HepG2 (cell line): ENCODE results near the gene NKAIN2. TPM values are rescaled to one million over a fixed set of nuclear protein-coding genes. Genes with fewer than 3 reads are reported as not detected.

Experiments used
- ATAC-seq: fragments of 200-7000 bp; cut with Tn5 transposase; 3 replicates; pipeline ENCODE4 v1.9.1; 2020; ENCODE audit warnings: mild to moderate bottlenecking, moderate library complexity
- BruUV-seq: library from RNA; stranded (reverse); fragments of 400-500 nt; replicated peaks from 2 replicates; lab custom pipeline; 2021; lab: Mats Ljungman, UMichigan
- CTCF ChIA-PET: fragments of 300-600 bp; formaldehyde crosslinking; extraction: SDS; loops from one replicate; lab custom pipeline; 2021; ENCODE audit warnings: low total read pairs, inconsistent platforms, low intra/inter-chr PET ratio; lab: Yijun Ruan, JAX
- POLR2A ChIA-PET: fragments of 350-600 bp; sonication (Branson Sonifier 250); formaldehyde crosslinking; loops from one replicate; lab custom pipeline; 2020; ENCODE audit warnings: antibody characterized with exemption, inconsistent platforms; lab: Yijun Ruan, JAX
- DNase-seq: peaks from one replicate; pipeline ENCODE4 v3.0.0-alpha.2; 2015; ENCODE audit warnings: low spot score
- FAIRE-seq: peaks from 3 replicates; lab custom pipeline; 2011; peaks lifted over from hg19 to GRCh38; lab: Jason Lieb, UNC
- H2AFZ ChIP-seq: one replicate; pipeline ENCODE4 v1.6.1; 2011; ENCODE audit warnings: low read length, inconsistent platforms
- H3K27ac ChIP-seq: fragments of 300-600 bp; 3 replicates; pipeline ENCODE4 v1.8.0; 2011; ENCODE audit warnings: mixed run types, mild to moderate bottlenecking, mixed read lengths, low read length, inconsistent platforms; ENCODE audit not compliant: insufficient read depth; ENCODE audit errors: extremely low read length
- H3K27me3 ChIP-seq, 2 experiments: fragments of 200-600 bp in 1 of 2; 2 replicates in 1 of 2; 3 replicates in 1 of 2; pipeline versions ENCODE4 v1.6.0 to v1.8.0; 2011; ENCODE audit warnings: low read length in 2 of 2, mild to moderate bottlenecking in 2 of 2, moderate library complexity in 2 of 2, inconsistent platforms in 1 of 2; ENCODE audit not compliant: insufficient read depth in 2 of 2, control insufficient read depth in 1 of 2
- H3K36me3 ChIP-seq, 2 experiments: fragments of 200-600 bp in 1 of 2; replicated peaks in 1 of 2; 2 replicates in 1 of 2; 3 replicates in 1 of 2; pipeline versions ENCODE4 v1.5.1 to v1.8.0; 2011; ENCODE audit warnings: low read length in 2 of 2, inconsistent platforms in 1 of 2; ENCODE audit not compliant: insufficient read depth in 2 of 2, control insufficient read depth in 1 of 2
- H3K4me1 ChIP-seq: 2 replicates; pipeline ENCODE4 v1.5.1; 2012; ENCODE audit warnings: low read length, inconsistent platforms; ENCODE audit not compliant: insufficient read depth
- H3K4me2 ChIP-seq: 2 replicates; pipeline ENCODE4 v1.6.0; 2011; ENCODE audit warnings: low read depth, low read length, inconsistent platforms
- H3K4me3 ChIP-seq, 3 experiments: fragments of 200-600 bp in 1 of 3; sonication (generic), shearing (Covaris generic) in 1 of 3; replicated peaks in 1 of 3; 2 replicates each; pipeline ENCODE4 v1.5.1; 2011 to 2016; ENCODE audit warnings: low read length in 3 of 3, inconsistent platforms in 2 of 3, low read depth in 2 of 3, mild to moderate bottlenecking in 2 of 3, control low read depth in 1 of 3, mixed read lengths in 1 of 3; ENCODE audit not compliant: insufficient read depth in 1 of 3
- H3K79me2 ChIP-seq: one replicate; pipeline ENCODE4 v1.6.1; 2011; ENCODE audit warnings: low read length, inconsistent platforms; ENCODE audit not compliant: insufficient read depth
- H3K9ac ChIP-seq: 2 replicates; pipeline ENCODE4 v1.6.0; 2011; ENCODE audit warnings: mild to moderate bottlenecking, low read depth, low read length, inconsistent platforms; ENCODE audit not compliant: insufficient read depth
- H3K9me3 ChIP-seq: 2 replicates; pipeline ENCODE4 v1.5.1; 2012; ENCODE audit warnings: mild to moderate bottlenecking, low read length
- H4K20me1 ChIP-seq: 2 replicates; pipeline ENCODE4 v1.6.0; 2011; ENCODE audit warnings: inconsistent platforms, mild to moderate bottlenecking, low read length, moderate library complexity; ENCODE audit not compliant: insufficient read depth
- AGO2 ChIP-seq: fragments of 200-400 bp; formaldehyde crosslinking; optimal IDR thresholded peaks from 2 replicates; pipeline ENCODE3; 2017; ENCODE audit warnings: mild to moderate bottlenecking, low read depth, low read length, moderate library complexity
- GMEB1 ChIP-seq: sonication (generic); formaldehyde crosslinking; IDR thresholded peaks from 2 replicates; pipeline ENCODE4 v1.5.1; 2020; ENCODE audit warnings: missing genetic modification reagents, mild to moderate bottlenecking, borderline replicate concordance
- HNRNPH1 ChIP-seq: fragments of 200-400 bp; formaldehyde crosslinking; optimal IDR thresholded peaks from 2 replicates; pipeline ENCODE3; 2017; ENCODE audit warnings: mild to moderate bottlenecking, low read depth, low read length
- MED8 ChIP-seq: sonication (generic); formaldehyde crosslinking; IDR thresholded peaks from 2 replicates; pipeline ENCODE4 v1.8.1; 2023; ENCODE audit warnings: mild to moderate bottlenecking, missing genetic modification reagents; ENCODE audit not compliant: insufficient replicate concordance
- PITX1 ChIP-seq: sonication (generic); formaldehyde crosslinking; IDR thresholded peaks from 2 replicates; pipeline ENCODE4 v1.5.1; 2020; ENCODE audit warnings: mild to moderate bottlenecking, missing genetic modification reagents
- POLR2AphosphoS5 ChIP-seq: IDR thresholded peaks from 2 replicates; pipeline ENCODE4 v1.6.1; 2012; ENCODE audit warnings: low read depth, low read length
- ZNF337 ChIP-seq: sonication (generic); formaldehyde crosslinking; IDR thresholded peaks from 2 replicates; pipeline ENCODE4 v1.5.1; 2020; ENCODE audit warnings: missing genetic modification reagents, low read depth, mild to moderate bottlenecking, borderline replicate concordance
- ZNF646 ChIP-seq: sonication (generic); formaldehyde crosslinking; IDR thresholded peaks from 2 replicates; pipeline ENCODE4 v1.9.0; 2021; ENCODE audit warnings: mild to moderate bottlenecking, missing genetic modification reagents
- ZNF768 ChIP-seq: sonication (generic); formaldehyde crosslinking; IDR thresholded peaks from 2 replicates; pipeline ENCODE4 v1.4.0; 2020; ENCODE audit warnings: missing genetic modification reagents
- ZNF784 ChIP-seq: sonication (generic); formaldehyde crosslinking; IDR thresholded peaks from 2 replicates; pipeline ENCODE4 v1.5.1; 2020; ENCODE audit warnings: missing genetic modification reagents, mild to moderate bottlenecking, borderline replicate concordance
- ZSCAN29 ChIP-seq: sonication (generic); formaldehyde crosslinking; conservative IDR thresholded peaks from 2 replicates; pipeline ENCODE4 v1.4.0; 2020; ENCODE audit warnings: mild to moderate bottlenecking, missing genetic modification reagents
- WGBS: methylation state at CpG from one replicate; pipeline ENCODE4 v1.1.6; 2017; ENCODE audit warnings: low lambda C conversion rate; 5-methylcytosine and 5-hydroxymethylcytosine counted together
- in situ Hi-C: cut with HindIII; loops from 2 replicates; pipeline ENCODE4 v1.10.0; 2017; ENCODE audit warnings: low pct_unique_long_range_greater_than_20kb; ENCODE audit not compliant: extremely low pct_ligation_motif_present
- intact Hi-C: fragments of 100-400 bp; cut with micrococcal nuclease; formaldehyde crosslinking; loops from one replicate; pipeline ENCODE4 v1.10.0; 2022; ENCODE audit not compliant: unreplicated experiment
- polyA plus RNA-seq, 8 experiments: library from polyadenylated mRNA; depleted of rRNA in 3 of 8; stranded (reverse) in 7 of 8; unstranded in 1 of 8; fragments of >200 nt; fragmentation: Illumina TruSeq in 4 of 8; extraction: Trizol in 4 of 8; gene quantifications; 2 replicates each; pipeline versions ENCODE4 v1.2.1 to v1.2.3, GENCODE V29; 2011 to 2016; ENCODE audit warnings: low read depth in 4 of 8, missing spikeins in 1 of 8, mixed read lengths in 1 of 8; ENCODE audit not compliant: insufficient read depth in 1 of 8
- total RNA-seq, 5 experiments: library from RNA; depleted of rRNA; stranded (reverse); fragments of >200 nt; fragmentation: Illumina TruSeq; extraction: Trizol; gene quantifications; 2 replicates each; pipeline ENCODE4 v1.2.3, GENCODE V29; 2016; ENCODE audit warnings: low read depth in 1 of 5
- TF ChIP-seq, protein P1 (sequence below): sonication (generic); formaldehyde crosslinking; IDR thresholded peaks from 2 replicates; pipeline ENCODE4 v1.4.0; 2020; ENCODE audit warnings: missing genetic modification reagents

Gene NKAIN2
- total and polyA plus RNA-seq, 2 of the 13 experiments (the other 11 are each of a cell fraction or from before 2014, with no cell fraction given) = not detected

- TF ChIP-seq ZNF646 (CRISPR knock-in tag) (no peak), PITX1 (CRISPR knock-in tag) (no peak), ZNF784 (CRISPR knock-in tag) (no peak), POLR2AphosphoS5 (no peak), HNRNPH1 (no peak)
- TF ChIP-seq, all 625 proteins: peak for 0
These were observed 803.5 kb downstream of the NKAIN2 start (continued) for GRCh38 chr6:124607119-124607627.

- ChIA-PET CTCF (no interaction called here), POLR2A (no interaction called here)
- no TSS peak for BruUV-seq
- intact Hi-C loops (no loop called here), in situ Hi-C loops (no loop called here)
- Histone ChIP-seq H3K9ac (no peak overlapping the region), H2AFZ (no peak overlapping the region), H3K36me3 (no peaks in the 10 kb centered on the region), H3K27me3 (no peaks in the 10 kb centered on the region), H3K4me2 (no peak overlapping the region), H3K79me2 (no peaks in the 10 kb centered on the region), H3K4me1 (no peaks in the 10 kb centered on the region), H3K4me3 (no peak overlapping the region), H3K9me3 (no peaks in the 10 kb centered on the region), H3K27ac (no peak overlapping the region), H4K20me1 (no peaks in the 10 kb centered on the region)
- 0% methylated on average over 2 of the region's 2 CpGs for WGBS
- DNase-seq (no peak), ATAC-seq (no peak), FAIRE-seq (no peak)
- TF ChIP-seq AGO2 (no peak), ZNF337 (no peak), GMEB1 (no peak), ZNF768 (CRISPR knock-in tag) (no peak), ZSCAN29 (CRISPR knock-in tag) (no peak), MED8 (CRISPR knock-in tag) (no peak)
- TF ChIP-seq, protein P1, sequence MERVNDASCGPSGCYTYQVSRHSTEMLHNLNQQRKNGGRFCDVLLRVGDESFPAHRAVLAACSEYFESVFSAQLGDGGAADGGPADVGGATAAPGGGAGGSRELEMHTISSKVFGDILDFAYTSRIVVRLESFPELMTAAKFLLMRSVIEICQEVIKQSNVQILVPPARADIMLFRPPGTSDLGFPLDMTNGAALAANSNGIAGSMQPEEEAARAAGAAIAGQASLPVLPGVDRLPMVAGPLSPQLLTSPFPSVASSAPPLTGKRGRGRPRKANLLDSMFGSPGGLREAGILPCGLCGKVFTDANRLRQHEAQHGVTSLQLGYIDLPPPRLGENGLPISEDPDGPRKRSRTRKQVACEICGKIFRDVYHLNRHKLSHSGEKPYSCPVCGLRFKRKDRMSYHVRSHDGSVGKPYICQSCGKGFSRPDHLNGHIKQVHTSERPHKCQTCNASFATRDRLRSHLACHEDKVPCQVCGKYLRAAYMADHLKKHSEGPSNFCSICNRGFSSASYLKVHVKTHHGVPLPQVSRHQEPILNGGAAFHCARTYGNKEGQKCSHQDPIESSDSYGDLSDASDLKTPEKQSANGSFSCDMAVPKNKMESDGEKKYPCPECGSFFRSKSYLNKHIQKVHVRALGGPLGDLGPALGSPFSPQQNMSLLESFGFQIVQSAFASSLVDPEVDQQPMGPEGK = no peak
These were observed 809.4 kb downstream of the NKAIN2 start for GRCh38 chr6:124613031-124613430.
